Measurements from ENCODE around the gene REPS1. TPM values are rescaled to one million over a fixed set of nuclear protein-coding genes. Genes with fewer than 3 reads are reported as not detected.

REPS1 gene
- total RNA-seq, 1 experiment from 2014 or later = 63.4 TPM

DNA sequence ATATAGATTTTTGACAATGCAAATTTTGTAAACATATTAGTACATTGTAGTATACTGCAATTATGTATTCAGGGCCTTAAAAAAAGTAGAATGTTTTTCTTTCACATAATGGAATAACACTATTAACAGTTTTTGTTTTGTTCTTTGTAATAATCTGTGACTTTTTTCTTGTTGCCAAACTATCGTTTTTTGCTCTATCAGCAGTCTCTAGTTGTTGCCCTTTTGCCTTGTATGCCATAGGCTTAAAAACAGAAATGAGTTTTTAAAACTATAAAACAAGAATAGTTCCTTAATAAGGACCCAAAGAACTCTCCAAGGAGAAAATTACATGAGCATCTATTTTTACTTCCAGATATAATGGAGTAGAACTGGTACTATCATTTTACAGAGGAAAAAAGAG is 29.5 kb downstream of the REPS1 start:
- no peaks in the 10 kb centered on the region for H3K27me3 ChIP-seq (replicated peaks; ENCODE audit: insufficient read depth, low read depth, low read length, poor library complexity)
- H3K27ac ChIP-seq (ENCODE audit: low read depth, low read length, poor library complexity, severe bottlenecking) = no peak overlapping the region
- no peaks in the 10 kb centered on the region for H3K9me3 ChIP-seq (ENCODE audit: low read depth, low read length, poor library complexity, severe bottlenecking)
- no TSS peak for BruUV-seq (replicated peaks)
- TF ChIP-seq, protein P1, sequence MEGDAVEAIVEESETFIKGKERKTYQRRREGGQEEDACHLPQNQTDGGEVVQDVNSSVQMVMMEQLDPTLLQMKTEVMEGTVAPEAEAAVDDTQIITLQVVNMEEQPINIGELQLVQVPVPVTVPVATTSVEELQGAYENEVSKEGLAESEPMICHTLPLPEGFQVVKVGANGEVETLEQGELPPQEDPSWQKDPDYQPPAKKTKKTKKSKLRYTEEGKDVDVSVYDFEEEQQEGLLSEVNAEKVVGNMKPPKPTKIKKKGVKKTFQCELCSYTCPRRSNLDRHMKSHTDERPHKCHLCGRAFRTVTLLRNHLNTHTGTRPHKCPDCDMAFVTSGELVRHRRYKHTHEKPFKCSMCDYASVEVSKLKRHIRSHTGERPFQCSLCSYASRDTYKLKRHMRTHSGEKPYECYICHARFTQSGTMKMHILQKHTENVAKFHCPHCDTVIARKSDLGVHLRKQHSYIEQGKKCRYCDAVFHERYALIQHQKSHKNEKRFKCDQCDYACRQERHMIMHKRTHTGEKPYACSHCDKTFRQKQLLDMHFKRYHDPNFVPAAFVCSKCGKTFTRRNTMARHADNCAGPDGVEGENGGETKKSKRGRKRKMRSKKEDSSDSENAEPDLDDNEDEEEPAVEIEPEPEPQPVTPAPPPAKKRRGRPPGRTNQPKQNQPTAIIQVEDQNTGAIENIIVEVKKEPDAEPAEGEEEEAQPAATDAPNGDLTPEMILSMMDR (conservative IDR thresholded peaks at IDR 0.05; ENCODE audit: low read depth, low read length) = no peak
- TF ChIP-seq EZH2 (IDR thresholded peaks at IDR 0.05; ENCODE audit: borderline replicate concordance, low read depth, low read length, poor library complexity, severe bottlenecking) = no peak
- intact Hi-C loops (cut with micrococcal nuclease; ENCODE audit: unreplicated experiment) = no loop called here
- H3K36me3 ChIP-seq (ENCODE audit: insufficient read depth, low read length, poor library complexity, severe bottlenecking) = no peaks in the 10 kb centered on the region
- H3K4me1 ChIP-seq (ENCODE audit: insufficient read depth, low read length, poor library complexity, severe bottlenecking) = peaks cover 10% of the 10 kb centered on the region
- CTCF ChIA-PET = no interaction called here
- POLR2A ChIA-PET (ENCODE audit: low non-redundant PET) = no interaction called here
- no peak overlapping the region for H3K4me3 ChIP-seq (ENCODE audit: low read depth, low read length, poor library complexity, severe bottlenecking)
- no peak for DNase-seq (ENCODE audit: low spot score)

DNA sequence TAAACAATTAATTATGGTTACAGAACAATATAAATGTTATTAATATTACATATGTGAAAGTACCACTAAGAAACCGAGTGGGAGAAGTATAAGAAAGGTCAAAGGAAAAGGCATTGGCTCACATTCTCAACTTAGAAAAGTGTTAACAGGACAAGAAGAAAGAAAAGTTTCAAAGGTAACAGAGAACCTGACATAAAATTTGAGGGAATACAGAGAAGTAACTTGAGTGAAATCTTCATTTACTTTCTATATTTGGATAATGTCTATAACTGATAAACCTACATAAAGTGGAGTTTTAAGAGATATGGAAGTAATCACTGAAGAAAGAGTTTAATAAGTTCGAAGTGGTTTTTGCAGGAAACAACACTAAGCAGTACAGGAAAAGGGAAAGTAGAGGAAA is 30.1 kb downstream of the REPS1 start:
- ChIA-PET CTCF (no interaction called here), POLR2A (ENCODE audit: low non-redundant PET) (no interaction called here)
- Histone ChIP-seq H3K4me1 (ENCODE audit: insufficient read depth, low read length, poor library complexity, severe bottlenecking) (peaks cover 16% of the 10 kb centered on the region), H3K36me3 (ENCODE audit: insufficient read depth, low read length, poor library complexity, severe bottlenecking) (no peaks in the 10 kb centered on the region), H3K27me3 (replicated peaks; ENCODE audit: insufficient read depth, low read depth, low read length, poor library complexity) (no peaks in the 10 kb centered on the region), H3K4me3 (ENCODE audit: low read depth, low read length, poor library complexity, severe bottlenecking) (no peak overlapping the region), H3K9me3 (ENCODE audit: low read depth, low read length, poor library complexity, severe bottlenecking) (no peaks in the 10 kb centered on the region), H3K27ac (ENCODE audit: low read depth, low read length, poor library complexity, severe bottlenecking) (no peak overlapping the region)
- no peak for DNase-seq (ENCODE audit: low spot score)
- no TSS peak for BruUV-seq (replicated peaks)
- intact Hi-C loops (cut with micrococcal nuclease; ENCODE audit: unreplicated experiment) = no loop called here
- TF ChIP-seq EZH2 (IDR thresholded peaks at IDR 0.05; ENCODE audit: borderline replicate concordance, low read depth, low read length, poor library complexity, severe bottlenecking) = no peak
- TF ChIP-seq, protein P1 (conservative IDR thresholded peaks at IDR 0.05; ENCODE audit: low read depth, low read length) = no peak

DNA sequence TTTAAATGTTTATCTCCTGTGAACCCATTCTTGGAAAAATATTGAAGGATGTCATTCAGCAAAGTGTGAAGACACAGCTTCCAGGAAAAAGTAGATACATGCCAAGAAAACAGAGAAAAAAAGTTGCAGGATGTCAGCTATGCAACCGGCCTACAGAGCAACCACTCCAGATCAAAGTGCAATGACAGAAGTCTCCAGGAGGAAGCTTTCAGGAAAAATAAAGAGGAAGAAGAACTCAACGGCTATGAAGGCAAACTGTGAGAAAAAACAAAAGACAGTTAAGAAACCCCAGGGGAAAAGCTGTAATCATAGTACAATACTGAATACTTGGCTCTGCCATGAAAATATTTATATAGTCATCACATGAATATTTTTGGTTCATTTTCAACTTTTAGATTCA is 30.6 kb downstream of the REPS1 start:
- intact Hi-C loops (cut with micrococcal nuclease; ENCODE audit: unreplicated experiment) = no loop called here
- peaks cover 16% of the 10 kb centered on the region for H3K4me1 ChIP-seq (ENCODE audit: insufficient read depth, low read length, poor library complexity, severe bottlenecking)
- H3K27me3 ChIP-seq (replicated peaks; ENCODE audit: insufficient read depth, low read depth, low read length, poor library complexity) = no peaks in the 10 kb centered on the region
- no peak for TF ChIP-seq EZH2 (IDR thresholded peaks at IDR 0.05; ENCODE audit: borderline replicate concordance, low read depth, low read length, poor library complexity, severe bottlenecking)
- TF ChIP-seq, protein P1 (conservative IDR thresholded peaks at IDR 0.05; ENCODE audit: low read depth, low read length) = no peak
- no peak for DNase-seq (ENCODE audit: low spot score)
- H3K36me3 ChIP-seq (ENCODE audit: insufficient read depth, low read length, poor library complexity, severe bottlenecking) = no peaks in the 10 kb centered on the region
- ChIA-PET POLR2A (ENCODE audit: low non-redundant PET) (no interaction called here), CTCF (no interaction called here)
- no peak overlapping the region for H3K4me3 ChIP-seq (ENCODE audit: low read depth, low read length, poor library complexity, severe bottlenecking)
- no peaks in the 10 kb centered on the region for H3K9me3 ChIP-seq (ENCODE audit: low read depth, low read length, poor library complexity, severe bottlenecking)
- BruUV-seq (replicated peaks) = no TSS peak
- H3K27ac ChIP-seq (ENCODE audit: low read depth, low read length, poor library complexity, severe bottlenecking) = no peak overlapping the region
